Measurements from ENCODE around the gene ABCA9. TPM values are rescaled to one million over a fixed set of nuclear protein-coding genes. Genes with fewer than 3 reads are reported as not detected.
"Not testable (repeated sequence)": the region's sequence is repeated elsewhere in the genome, so short reads cannot be mapped to it uniquely, and the experiment has no call there.

The ABCA9 gene
- total and polyA plus RNA-seq, 8 donors: 2.4 to 11.0 (median 7.6) TPM

DNA sequence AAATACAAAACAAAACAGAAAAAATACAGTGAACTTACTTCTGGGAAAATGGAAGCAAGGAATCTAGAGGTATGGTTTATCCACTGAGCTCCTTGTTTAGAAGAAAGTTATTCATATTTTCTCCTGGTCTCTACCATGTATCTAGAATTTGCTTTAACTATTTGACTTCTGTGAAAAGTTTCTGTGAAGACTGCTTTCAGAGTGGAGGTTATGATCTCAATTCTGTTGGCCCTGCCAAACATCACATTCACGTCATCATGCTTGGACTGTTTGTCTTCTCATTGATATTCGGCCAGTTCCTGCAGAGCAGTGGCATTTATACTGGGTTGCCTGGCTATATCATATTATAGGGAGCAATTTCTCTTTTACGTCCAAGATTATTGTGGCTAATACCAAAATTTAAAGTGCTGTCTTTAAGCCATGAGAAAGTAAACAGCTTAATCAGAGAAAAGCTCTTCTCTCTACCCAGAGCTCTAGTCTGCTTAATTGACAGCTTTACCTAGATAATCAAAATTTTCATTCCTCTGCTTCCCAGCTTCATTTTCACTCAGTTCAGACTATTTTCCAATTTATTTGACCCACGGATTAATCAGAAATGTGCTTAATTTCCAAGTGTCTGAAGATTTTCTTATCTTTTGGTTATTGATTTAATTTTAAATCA lies 105.4 kb downstream of the ABCA9 start, which contains the start of gene ABCA8:
TSS of gene ABCA8 (minus strand) at position 212 of the 661 bp plus-strand sequence. CDS start 13,358 bp downstream, outside the sequence.
- no peaks in the 10 kb centered on the region for H3K9me3 ChIP-seq
- H3K4me3 ChIP-seq: peak within 1 kb of the TSS; percentile 4 to 15
- H3K27ac ChIP-seq: peak within 1 kb of the TSS; percentile 5 to 64
- no peak for TF ChIP-seq CTCF (IDR thresholded peaks at IDR 0.05)
- peak in 2 of 4 donors; percentile 63 to 76 for DNase-seq
- intact Hi-C loops (cut with DNase I): no loop called here
- peak; percentile 84 for ATAC-seq
- no peaks in the 10 kb centered on the region for H3K36me3 ChIP-seq
- H3K27me3 ChIP-seq: no peaks in the 10 kb centered on the region
- no peaks in the 10 kb centered on the region for H3K4me1 ChIP-seq

DNA sequence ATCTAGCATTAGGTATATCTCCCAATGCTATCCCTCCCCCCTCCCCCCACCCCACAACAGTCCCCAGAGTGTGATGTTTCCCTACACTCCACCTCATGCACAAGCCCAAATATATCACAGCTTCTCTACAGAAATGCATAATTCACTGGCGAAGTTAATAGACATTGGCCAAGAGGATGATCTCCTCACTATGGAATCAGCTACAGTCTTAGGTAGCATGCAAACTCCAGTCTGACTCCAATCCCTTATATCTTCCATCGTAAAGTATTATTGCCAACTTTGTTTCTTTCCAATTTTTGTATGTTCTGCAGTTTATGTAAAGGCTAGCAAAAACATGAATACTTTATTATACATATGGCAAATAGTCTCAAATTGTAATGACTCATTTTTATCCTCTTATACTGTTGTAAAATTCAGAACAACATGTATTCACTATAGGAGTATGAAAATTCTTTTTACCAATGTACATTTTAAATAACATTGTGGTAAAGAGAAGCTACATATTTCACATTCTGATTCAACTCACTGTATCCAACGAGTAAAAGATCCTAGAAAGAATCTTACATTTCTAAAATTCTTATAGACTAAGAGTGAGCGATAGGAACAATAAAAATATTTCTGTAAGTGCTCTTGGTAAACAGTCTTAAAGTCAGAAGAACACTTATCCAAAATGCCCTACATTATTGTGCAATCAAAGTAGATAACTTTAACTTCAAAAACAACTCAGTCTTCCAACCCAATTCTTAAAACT lies 106.4 kb downstream of the ABCA9 start:
- Histone ChIP-seq H3K27ac (peak overlapping the region; percentile 5 to 64), H3K36me3 (no peaks in the 10 kb centered on the region), H3K27me3 (no peaks in the 10 kb centered on the region), H3K9me3 (no peaks in the 10 kb centered on the region), H3K4me1 (no peaks in the 10 kb centered on the region), H3K4me3 (peak overlapping the region; percentile 4 to 15)
- TF ChIP-seq CTCF (IDR thresholded peaks at IDR 0.05): no peak
- DNase-seq (peak in 1 of 4 donors; percentile 25), ATAC-seq (peak; percentile 82)
- intact Hi-C loops (cut with DNase I): no loop called here

- no peaks in the 10 kb centered on the region for H3K36me3 ChIP-seq
- peak overlapping the region in 1 of 2 donors; percentile 15 for H3K4me3 ChIP-seq
- no peak for DNase-seq
- intact Hi-C loops (cut with DNase I): no loop called here
- H3K27ac ChIP-seq: no peak overlapping the region
- H3K4me1 ChIP-seq: no peaks in the 10 kb centered on the region
- H3K27me3 ChIP-seq: no peaks in the 10 kb centered on the region
- no peak for TF ChIP-seq CTCF (IDR thresholded peaks at IDR 0.05)
- no peak for ATAC-seq
- no peaks in the 10 kb centered on the region for H3K9me3 ChIP-seq
Measured at GRCh38 chr17:68953340-68953997, 107.3 kb downstream of the ABCA9 start.

DNA sequence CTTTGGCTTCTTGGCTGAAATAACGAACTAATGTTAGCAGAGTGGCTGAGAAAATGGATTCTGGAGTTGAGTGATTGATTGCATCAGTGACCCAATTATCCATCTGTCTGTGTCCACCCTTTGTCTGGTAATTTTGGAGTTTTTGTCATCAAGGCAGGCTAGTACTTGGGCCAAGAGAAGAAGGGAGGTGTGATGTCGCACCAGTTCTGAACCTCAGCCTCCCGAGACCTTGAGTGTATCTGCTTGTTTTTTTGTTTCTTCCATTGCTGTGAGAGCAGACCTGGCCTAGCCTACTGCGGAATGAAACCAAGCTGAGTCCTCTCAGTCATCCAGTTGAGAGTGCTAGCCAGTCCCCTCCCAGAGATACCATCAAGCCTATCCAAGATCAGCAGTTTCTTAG lies 110.0 kb downstream of the ABCA9 start:
- Histone ChIP-seq H3K9me3 (no peaks in the 10 kb centered on the region), H3K4me3 (no peak overlapping the region), H3K36me3 (no peaks in the 10 kb centered on the region), H3K27me3 (no peaks in the 10 kb centered on the region), H3K27ac (no peak overlapping the region), H3K4me1 (no peaks in the 10 kb centered on the region)
- no peak for TF ChIP-seq CTCF (IDR thresholded peaks at IDR 0.05)
- no peak for DNase-seq
- intact Hi-C loops (cut with DNase I): no loop called here
- no peak for ATAC-seq

DNA sequence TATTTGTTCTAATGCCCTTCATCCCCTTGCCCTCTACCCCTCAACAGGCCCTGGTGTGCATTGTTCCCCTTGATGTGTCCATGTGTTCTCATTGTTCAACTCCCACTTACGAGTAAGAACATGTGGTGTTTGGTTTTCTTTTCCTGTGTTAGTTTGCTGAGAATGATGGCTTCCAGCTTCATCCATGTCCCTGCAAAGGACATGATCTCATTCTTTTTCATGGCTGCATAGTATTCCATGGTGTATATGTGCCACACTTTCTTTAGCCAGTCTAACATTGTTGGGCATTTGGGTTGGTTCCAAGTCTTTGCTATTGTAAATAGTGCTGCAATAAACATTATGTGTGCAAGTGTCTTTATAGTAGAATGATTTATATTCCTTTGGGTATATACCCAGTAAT lies 112.9 kb downstream of the ABCA9 start:
- not testable (repeated sequence) for H3K27me3 ChIP-seq

More for the DNA sequence above, 112.9 kb downstream of the ABCA9 start:
- DNase-seq; intact Hi-C loops (cut with DNase I); H3K4me1 ChIP-seq; H3K4me3 ChIP-seq; H3K27ac ChIP-seq; H3K36me3 ChIP-seq; ATAC-seq; H3K9me3 ChIP-seq: not testable (repeated sequence)
